AG08396 (cell line): ENCODE measurements around the gene CYTH3.

Experiments
- DNase-seq: peaks from one replicate; pipeline ENCODE4 v3.0.0; 2012; ENCODE audit warnings: low spot score, mixed read lengths

Gene CYTH3

DNA sequence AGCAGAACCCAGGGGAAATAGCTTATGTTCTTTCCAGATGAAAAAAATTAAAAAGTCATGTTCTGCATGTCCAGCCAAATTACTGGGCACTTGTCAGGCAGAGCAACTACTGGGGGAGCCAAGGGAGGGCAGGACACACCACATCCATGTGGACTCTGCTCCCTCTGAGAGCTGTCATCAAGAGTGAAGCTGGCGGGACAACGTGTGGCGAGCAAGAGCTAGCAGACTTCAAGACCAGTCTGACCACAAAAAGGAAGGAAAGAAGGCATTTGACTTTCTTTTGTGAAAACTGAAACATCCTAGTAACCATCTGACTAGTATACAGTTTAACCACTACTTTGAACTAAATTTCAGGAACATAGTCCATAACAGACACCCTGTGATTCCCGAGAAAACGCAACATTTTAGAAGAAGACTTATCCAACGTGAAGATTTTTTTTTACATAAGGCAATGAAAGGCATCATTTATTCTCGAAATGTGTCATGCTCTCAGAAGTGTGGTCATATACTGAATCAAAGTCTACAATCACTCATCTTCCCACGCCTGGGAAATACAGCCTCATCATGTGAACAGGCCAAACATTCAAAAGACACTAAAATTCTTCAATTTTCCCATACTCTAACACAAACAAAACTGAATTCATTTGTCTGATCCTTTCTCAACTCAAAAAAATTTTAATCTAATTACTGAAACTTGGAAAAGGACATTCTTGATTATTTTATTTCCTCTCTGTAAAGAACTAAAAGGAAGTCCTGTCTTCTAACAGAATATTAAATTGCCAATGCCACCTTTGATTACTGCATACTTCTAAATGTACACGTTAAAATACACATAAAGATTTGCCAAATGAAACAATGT, 15.5 kb downstream of the CYTH3 start:
- no peak for DNase-seq

DNA sequence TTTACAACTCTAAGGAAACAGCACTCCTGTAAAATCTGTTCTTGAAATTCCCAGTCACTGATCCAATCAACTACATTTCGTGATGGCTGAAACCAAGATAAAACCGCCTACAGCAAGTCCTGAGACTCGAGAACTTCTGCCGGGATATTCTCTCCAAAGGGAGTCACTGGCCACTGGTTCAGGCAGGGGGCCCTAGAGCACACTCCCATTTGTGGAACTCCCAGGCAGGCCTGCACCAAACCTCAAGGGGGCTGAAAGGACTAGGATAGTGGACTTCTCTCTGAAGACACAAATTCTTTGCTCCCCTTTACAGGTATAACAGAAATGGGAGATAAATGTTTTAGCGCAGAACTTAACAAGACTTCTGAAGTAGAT, 16.3 kb downstream of the CYTH3 start:
- no peak for DNase-seq

DNA sequence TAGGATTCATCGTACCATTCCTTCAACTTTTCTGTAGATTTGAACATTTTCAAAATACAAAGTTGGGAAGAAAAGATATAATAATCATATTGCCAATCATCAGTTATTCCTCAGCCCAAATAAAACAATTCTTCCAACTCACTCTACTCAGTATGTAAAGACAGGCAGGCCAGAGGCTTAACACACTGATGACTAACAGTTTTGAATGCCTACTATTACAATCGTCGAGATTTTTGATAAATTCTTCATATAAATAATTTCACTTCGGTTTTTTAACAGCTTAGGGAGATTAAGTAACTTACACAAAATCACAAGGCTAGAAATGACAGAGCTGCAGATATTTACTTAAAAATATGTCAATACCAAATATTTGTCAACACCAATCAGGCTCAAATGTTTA, 17.6 kb downstream of the CYTH3 start:
- DNase-seq, result no peak

DNA sequence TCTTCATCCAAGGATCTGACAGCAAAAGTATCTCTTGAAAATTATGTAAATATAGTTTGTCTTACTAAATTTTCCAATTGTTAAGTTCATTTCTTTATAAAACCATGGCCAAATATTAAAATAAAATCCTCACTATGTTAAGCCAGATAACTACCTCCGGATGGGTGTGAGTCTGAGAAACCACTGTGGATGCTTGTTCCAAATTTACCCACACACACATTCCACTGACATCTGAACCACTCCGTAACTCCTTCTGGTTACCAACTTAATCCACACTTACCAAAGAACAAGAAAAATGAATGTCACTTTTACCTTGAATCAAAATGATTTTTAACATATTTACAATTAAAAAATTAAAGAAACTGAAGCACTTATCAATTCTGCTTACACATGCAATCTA, 19.7 kb downstream of the CYTH3 start:
- no peak for DNase-seq

DNA sequence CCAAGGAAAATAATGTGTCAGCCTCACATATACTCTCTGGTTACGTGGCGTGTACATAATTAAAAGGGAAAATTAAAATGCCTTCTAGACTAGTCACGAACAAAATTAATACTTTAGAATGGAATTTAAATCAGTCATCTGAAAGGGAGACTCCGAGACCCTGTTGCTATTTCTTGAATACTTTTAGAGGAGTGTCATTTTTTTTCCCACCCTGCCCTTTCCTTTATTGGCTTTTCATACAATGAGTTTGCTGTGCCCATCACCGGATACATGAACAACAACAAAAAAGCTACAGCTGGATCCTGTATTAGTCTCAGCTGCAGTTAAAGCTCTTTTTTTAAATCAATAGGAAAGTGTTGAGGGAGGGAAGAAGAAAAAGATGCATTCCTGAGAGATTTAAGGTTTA, 20.1 kb downstream of the CYTH3 start:
- no peak for DNase-seq

DNA sequence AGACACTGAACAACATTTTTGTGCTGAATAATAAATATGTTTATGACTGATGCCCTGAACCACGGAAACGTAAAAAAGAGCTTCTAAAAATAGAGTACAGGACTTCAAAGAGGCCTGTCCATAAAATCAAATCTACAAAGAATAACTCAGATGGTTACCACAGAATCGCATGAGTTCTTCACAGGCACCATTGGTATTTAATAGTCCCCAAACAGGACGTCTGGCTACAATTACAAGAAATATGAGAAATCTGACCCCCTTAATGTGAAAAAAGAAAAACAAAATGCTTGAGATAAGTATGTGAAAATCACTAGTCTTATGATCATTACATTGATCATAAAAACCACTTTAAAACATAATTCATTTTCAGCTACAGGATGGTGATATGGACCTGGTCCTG, 20.8 kb downstream of the CYTH3 start:
- no peak for DNase-seq

DNA sequence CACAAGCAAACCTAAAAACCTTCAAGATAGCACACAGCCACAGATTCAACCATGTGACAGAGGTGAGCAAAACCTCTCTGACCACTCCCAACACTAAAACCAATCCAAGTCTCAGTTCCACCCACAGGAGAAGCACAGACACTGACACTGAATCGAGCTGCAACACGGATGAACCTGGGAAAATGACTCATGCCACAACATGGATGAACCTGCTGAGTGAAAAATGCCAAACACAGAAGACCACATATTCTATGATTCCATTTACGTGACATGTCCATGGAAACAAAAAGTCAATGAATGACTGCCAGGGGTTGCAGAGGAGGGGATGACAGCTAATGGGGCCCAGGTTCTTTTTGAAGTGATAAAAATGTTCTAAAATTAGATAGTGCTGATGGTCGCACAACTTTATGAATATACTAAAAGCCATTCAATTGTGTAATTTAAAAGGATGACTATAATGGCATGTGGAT, 22.0 kb downstream of the CYTH3 start:
- DNase-seq, result no peak

DNA sequence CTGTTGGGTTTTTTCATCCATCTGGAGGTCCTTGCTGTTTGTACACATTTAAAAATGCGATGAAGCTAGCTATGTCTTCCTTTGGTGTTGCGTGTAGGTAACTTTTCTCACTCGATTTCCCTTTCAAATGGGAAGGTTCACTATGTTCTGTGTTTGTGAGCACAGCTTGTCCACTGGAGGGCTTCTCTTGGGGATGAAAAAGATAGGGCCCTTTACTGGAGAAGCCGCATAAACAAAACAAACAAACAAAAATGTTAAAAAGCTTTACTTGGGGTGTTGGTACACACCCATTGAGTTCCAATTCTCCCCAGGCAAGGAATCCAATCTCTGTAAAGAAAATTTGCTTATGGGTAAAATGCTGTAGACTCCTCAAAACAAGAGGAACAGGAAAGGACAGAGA, 23.4 kb downstream of the CYTH3 start:
- no peak for DNase-seq

DNA sequence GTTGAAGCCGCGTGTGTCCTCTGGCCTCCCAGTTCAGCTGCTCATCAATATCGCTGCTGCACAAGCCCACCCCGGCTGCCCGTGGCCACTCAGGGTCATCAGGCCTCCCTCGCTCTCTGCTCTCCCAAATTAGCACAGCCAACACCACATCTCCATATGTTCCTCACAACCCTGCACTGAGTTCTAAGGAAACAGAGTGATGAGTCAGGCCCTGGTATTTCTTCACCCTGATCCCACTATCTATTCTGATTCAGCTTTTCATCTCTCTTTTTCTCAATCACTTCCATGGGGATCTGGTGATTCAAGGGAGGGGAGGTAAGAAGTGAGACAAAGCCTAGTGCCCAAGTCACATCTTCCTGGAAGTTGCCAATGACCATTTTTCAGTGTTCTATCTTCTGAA, 23.8 kb downstream of the CYTH3 start:
- peak; percentile 41 for DNase-seq

DNA sequence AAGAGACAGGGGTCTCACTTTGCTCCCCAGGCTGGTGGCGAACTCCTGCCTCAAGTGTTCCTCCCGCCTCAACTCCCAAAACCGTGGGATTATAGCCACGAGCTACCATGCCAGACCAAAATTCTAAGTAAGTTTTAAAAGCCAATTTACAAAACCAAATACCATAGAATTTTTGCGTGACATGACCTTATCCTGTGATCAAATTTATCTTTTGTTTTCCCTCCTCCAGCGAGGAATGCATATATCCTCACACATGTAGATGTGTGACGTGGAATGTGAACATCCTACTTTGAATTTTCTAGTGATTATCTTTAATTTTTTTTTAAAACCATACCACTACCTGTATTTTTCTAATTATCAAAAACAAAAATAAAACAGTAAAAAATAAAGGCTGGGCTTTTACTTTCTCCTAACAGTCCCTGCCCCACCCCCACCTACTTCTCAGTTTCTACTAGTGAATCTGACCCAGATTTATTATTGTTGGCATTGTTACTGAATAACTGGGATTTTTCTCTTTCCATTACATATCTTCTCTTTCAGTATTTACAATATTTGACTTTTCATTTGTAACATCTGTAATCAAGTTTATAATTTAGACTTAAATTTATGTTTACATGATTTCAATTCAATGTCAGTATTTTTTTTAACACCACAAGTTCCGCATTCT, 26.0 kb downstream of the CYTH3 start:
- DNase-seq, result no peak

DNA sequence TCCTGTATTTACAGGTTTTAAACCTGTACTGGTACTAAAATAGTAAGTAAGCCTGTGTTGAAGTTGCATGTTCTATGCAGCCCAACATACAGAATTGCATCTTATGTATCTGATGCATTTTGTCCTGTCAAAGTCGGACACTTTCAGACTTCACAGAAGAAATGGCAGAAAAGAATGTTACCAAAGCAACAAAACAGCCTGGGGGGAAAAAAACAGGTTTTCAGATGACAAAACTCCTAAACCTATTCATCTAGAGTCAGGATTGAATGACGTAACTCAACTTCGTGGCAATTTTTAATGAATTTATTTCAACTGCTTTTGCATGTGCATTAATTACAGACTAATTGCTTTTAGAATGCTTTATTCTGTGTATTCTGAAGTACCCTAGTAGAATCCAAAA, 28.4 kb downstream of the CYTH3 start:
- no peak for DNase-seq

DNA sequence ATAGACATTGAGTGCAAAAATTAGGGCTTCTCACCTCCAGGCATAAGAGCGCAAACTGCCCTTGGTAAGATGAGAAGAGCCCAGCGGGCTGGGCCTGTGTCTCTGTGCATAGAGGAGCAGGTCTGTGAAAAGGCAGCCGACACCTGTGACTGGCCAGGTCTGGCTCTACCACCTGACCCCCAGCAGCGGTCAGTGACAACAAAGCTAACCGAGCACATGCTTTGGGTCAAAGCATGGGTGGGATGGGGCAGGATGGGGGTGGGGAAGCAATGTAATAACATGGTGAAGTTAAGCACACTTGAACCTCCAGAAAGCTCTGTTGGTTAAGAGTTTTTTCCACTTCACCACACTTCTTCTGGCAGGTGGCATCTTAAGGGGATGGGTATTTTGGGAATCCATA, 29.3 kb downstream of the CYTH3 start:
- DNase-seq, result no peak

DNA sequence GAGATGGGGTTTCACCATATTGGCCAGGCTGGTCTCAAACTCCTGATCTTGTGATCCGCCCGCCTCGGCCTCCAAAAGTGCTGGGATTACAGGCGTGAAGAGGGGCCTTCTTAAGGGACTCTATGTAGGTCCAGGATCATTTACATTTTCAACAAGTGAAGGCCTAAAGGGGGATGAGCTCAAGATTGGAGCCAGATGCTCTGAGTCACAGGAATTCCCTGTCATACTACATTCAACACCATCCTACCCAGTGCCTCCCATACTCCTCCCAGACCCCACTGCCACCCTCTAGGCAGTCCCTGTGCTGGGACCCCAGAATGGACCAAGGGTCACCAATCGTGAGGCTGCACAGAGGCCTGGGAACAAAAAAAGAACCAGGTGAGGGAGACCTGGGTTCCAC, 29.9 kb downstream of the CYTH3 start:
- DNase-seq, result no peak

DNA sequence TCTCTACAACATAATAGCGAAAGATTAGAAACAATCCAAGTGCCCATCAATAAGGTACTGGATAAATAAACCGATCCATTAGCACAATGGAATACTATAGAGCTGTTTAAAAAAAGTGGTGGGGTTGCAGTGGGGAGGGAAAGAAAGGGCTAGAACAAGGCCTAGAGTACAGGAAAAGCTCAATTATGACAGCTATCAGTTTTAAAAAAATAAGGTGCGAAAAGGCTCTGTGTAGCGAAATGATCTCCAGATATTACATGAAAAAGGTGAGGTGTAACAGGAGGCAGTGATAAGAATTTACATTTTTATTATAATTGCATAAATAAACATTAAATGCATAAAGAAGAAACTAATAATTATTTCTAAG, 30.8 kb downstream of the CYTH3 start:
- DNase-seq, result no peak

DNA sequence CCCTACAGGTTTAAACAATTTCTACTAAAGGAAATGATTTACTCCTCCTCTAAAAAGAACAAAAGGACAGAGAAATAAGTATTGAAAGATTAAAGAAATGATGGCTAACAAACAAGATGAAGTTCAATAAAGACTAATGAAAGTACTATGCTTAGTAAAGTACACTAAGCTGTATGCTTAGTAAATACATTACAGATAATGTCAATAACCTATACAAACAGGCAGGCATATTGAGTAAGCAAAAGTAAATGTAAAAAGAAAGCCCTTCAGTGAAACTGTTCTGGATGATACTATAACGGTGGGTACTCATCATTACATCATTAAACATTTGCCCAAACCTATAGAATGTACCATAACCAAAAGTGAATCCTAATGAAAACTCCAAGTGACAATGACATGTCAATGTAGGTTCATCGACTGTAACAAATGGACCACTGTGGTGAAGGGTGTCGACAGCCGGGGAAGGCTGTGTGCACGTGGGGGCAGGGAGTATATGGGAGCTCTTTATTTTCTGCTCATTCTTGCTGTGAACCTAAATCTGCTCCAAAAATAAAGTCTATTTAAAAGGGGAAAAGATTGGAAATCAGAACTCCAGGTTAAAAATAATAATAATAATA, 34.0 kb downstream of the CYTH3 start:
- DNase-seq, result no peak

DNA sequence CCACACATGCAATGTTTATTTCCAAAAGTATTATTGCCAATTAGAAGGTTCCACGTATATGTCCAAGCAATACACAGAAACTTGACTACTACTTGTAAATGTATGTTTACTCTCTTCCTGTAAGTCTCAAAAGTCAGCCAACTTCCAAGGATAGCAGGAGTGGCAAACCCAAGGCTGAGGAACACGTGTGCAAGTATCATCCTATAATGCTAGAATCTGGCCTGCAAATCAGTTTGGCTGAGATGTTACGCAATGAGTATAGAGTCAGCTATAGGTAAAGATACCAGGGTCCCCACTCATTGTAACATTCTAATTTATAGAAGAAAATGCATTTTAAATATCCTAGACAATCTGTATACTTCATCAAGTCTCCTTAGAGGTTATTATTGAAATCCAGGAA, 34.7 kb downstream of the CYTH3 start:
- no peak for DNase-seq

DNA sequence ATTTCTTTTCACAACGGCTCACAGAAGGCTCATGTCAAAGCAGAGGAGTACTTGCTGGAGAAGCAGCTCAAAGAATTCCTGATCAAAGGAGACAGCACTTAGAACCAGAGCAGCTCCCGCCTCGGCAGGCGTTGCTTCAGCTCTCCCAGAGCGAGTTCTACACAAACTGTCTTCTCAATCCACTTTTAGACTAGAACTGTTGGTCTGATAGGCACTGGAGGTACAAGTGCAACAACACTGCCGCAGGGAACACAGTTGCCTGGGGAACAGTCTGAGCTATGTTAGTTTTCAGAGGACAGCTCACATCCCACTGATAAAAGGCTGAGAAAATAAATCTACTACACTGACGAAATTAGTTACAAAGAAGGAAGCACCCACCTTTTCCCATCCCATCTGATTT, 35.4 kb downstream of the CYTH3 start:
- no peak for DNase-seq

DNA sequence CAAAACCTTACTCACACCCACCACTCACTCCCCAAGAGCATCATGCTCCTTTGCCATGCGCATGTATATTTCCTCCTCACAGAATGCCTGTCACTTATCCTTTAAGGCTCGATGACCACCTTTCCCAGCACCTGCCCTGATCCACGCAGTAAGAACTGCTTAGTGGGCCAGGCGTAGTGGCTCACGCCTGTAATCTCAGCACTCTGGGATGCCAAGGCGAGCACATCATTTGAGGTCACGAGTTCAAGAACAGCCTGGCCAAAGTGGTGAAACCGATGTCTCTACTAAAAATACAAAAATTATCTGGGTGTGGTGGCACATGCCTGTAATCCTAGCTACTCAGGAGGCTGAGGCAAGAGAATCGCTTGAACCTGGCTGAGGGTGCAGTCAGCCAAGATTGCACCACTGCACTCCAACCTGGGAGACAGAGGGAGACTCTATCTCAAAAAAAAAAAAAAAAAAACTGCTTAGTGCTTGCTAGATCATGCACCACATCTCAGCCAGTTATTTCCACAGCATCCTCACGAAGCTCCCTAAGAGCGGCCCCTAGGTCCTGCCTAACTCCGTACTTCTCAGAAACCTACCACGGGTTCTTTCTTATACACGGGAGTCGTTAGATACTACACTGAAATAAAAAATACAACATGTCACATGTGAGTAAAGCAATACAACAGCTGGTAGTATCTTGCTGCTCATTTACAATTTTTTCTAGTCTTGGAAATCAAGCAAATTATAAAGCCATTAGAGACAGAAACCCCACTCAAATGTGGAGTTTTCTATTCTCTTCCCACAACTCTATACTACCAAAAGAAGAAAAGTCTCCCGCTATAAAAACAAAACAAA, 37.2 kb downstream of the CYTH3 start:
- no peak for DNase-seq

DNA sequence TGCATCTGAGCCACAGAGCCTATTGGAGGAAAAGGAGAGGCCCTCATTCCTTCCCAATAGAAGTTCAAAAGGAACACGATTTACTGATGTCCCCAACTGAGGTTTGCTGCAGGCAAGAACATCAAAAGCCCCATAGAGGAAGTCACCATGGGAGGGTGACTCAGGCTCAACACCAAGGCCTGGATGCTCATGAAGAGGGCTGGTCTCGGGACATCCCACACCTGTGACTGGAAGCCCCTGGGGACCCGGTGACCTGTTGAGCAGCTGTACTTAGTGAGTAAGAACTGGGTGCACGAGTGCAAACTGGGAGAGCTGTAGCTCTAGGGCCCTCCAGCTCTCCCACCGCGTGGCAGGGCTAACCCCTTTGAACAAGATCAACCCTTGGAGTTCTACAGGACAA, 38.0 kb downstream of the CYTH3 start:
- no peak for DNase-seq

DNA sequence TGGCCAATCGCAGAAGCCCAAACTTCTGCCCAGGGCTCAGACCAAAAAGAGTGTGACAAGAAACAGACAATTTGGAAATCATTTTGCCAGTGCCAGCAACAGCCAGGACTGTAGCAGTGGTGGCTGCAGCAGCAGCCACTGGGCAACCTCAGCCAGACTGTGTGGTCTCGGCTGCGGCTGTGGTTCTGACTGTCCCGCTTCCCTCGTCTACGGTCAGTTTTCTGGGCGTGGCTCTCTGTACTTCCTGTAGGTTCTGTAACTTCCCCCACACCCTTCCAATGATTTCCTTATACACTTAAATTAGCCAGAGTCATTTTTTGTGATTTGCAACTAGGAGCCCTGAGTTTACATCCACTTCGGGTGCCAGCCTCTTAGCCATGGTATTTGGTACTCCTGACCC, 39.9 kb downstream of the CYTH3 start:
- DNase-seq, result no peak

DNA sequence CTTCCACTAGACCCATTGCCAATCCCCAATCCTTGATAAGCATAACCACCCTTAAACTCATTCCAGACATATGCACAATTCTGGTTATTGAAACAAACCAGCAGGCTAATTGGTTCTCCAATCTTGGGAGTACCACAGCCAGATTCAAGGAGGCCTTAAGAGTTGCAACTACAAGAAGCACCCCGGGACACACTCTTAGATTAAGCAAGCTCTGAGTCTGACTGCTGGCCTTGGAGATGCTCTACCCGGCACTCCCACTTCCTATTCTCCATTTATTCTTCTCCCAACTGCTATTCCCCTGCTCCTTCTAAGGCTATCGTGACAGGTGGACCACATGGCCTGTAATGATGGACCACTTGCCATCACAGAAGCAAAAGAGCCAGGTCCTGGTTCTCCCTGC, 40.3 kb downstream of the CYTH3 start:
- no peak for DNase-seq

DNA sequence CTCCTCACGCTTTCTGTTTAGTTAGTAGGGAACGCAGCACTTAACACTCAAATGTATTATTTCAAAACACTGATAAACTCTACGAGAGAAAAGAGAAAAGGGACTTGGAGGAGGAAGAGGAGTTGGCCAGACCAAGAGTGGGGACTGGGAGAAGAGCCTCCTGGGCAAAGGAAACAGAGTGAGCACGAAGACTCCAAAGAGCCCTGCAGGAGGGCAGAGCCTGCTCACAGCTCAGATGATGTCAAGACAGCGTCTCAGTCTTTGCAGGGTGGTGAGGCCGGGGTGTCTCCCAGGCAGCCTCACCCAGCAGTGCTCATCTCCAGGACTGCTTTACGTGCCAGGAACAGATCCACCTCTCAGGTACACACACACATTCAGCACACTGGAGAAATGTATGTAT, 41.2 kb downstream of the CYTH3 start:
- no peak for DNase-seq
